Caco-2 (cell line): ENCODE measurements around the gene RIOX2. TPM values are rescaled to one million over a fixed set of nuclear protein-coding genes. Genes with fewer than 3 reads are reported as not detected.

Experiments used
- BruUV-seq: library from RNA; stranded (reverse); fragments of 400-500 nt; replicated peaks from 2 replicates; lab custom pipeline; 2021; lab: Mats Ljungman, UMichigan
- CTCF ChIA-PET: fragments of 300-600 bp; sonication (Branson Sonifier 250); formaldehyde crosslinking; loops from one replicate; lab custom pipeline; 2022; ENCODE audit warnings: antibody characterized with exemption; lab: Charles Lee
- POLR2A ChIA-PET: fragments of 300-600 bp; sonication (Branson Sonifier 250); formaldehyde crosslinking; loops from one replicate; lab custom pipeline; 2022; ENCODE audit warnings: antibody characterized with exemption; lab: Charles Lee
- DNase-seq, 2 experiments: peaks; one replicate each; pipeline versions ENCODE4 v3.0.0 to v3.0.0-alpha.2; 2020 to 2022
- H3K27me3 ChIP-seq: replicated peaks from 2 replicates; pipeline ENCODE4 v1.6.0; 2011; ENCODE audit warnings: low read length; ENCODE audit not compliant: control insufficient read depth, insufficient read depth
- H3K36me3 ChIP-seq: 2 replicates; pipeline ENCODE4 v1.5.1; 2011; ENCODE audit warnings: low read length; ENCODE audit not compliant: control insufficient read depth, insufficient read depth
- H3K4me1 ChIP-seq: fragments of 250-450 bp; sonication (Bioruptor Pico); 2 replicates; pipeline ENCODE4 v1.5.1; 2020; ENCODE audit warnings: mild to moderate bottlenecking
- H3K4me3 ChIP-seq: 2 replicates; pipeline ENCODE4 v1.5.1; 2011; ENCODE audit warnings: low read depth, mild to moderate bottlenecking, control low read depth, low read length
- H3K9me3 ChIP-seq: fragments of 250-450 bp; sonication (Bioruptor Pico); 2 replicates; pipeline ENCODE4 v1.5.1; 2020; ENCODE audit warnings: mild to moderate bottlenecking, moderate library complexity
- H3K27ac Mint-ChIP-seq: one replicate; pipeline ENCODE4 v1.8.0; 2022; ENCODE audit warnings: mixed read lengths; ENCODE audit not compliant: unreplicated experiment
- H3K27me3 Mint-ChIP-seq: one replicate; pipeline ENCODE4 v1.8.0; 2022; ENCODE audit warnings: mixed read lengths; ENCODE audit not compliant: insufficient read depth, unreplicated experiment
- H3K36me3 Mint-ChIP-seq: one replicate; pipeline ENCODE4 v1.8.0; 2022; ENCODE audit warnings: mild to moderate bottlenecking, mixed read lengths; ENCODE audit not compliant: insufficient read depth, unreplicated experiment
- H3K4me1 Mint-ChIP-seq: one replicate; pipeline ENCODE4 v1.8.0; 2022; ENCODE audit warnings: low read depth, mixed read lengths; ENCODE audit not compliant: unreplicated experiment
- H3K4me3 Mint-ChIP-seq: one replicate; pipeline ENCODE4 v1.8.0; 2022; ENCODE audit warnings: mild to moderate bottlenecking, moderate library complexity, mixed read lengths; ENCODE audit not compliant: unreplicated experiment
- H3K9me3 Mint-ChIP-seq: one replicate; pipeline ENCODE4 v1.8.0; 2022; ENCODE audit warnings: mixed read lengths; ENCODE audit not compliant: unreplicated experiment
- intact Hi-C: fragments of 100-400 bp; cut with micrococcal nuclease; formaldehyde crosslinking; loops from one replicate; pipeline ENCODE4 v1.10.0; 2022; ENCODE audit not compliant: unreplicated experiment
- total RNA-seq: library from RNA; stranded (reverse); gene quantifications from 2 replicates; pipeline ENCODE4 v1.2.3, GENCODE V29; 2022
- TF ChIP-seq, protein P1 (sequence below), 2 experiments: fragments of 200-600 bp in 1 of 2; IDR thresholded peaks; 1 replicate in 1 of 2; 2 replicates in 1 of 2; pipeline versions ENCODE4 v1.5.1 to v1.8.0; 2011 to 2022; ENCODE audit warnings: antibody characterized with exemption in 1 of 2, control low read depth in 1 of 2, inconsistent platforms in 1 of 2, low read depth in 1 of 2, low read length in 1 of 2, mild to moderate bottlenecking in 1 of 2, moderate library complexity in 1 of 2; ENCODE audit not compliant: insufficient read depth in 1 of 2, severe bottlenecking in 1 of 2, unreplicated experiment in 1 of 2

RIOX2 gene
- total RNA-seq, 1 experiment from 2014 or later, result 25.0 TPM

DNA sequence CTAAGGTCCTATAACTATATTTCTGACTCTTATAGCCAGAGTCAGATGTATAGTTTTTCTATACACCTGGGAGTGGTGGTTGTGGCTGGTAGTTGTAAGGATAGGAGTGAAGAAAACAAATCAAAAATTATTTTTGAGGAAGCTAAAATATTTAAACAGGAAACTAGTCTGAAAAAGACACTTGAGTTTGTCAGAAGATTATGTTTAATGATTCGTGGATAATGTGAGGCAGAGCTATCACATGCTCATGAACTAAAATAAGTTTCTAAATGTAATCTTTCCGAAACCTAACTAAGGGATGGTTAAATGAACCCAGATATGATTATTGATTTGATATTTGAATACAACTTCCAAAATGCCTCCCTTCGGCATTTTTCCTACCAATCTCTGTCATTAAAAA, 32.5 kb upstream of the RIOX2 start:
- Histone ChIP-seq H3K36me3 (no peaks in the 10 kb centered on the region), H3K4me3 (no peak overlapping the region), H3K4me1 (peaks cover 3% of the 10 kb centered on the region; the same call in 1 of the 2 replicates), H3K27me3 (no peaks in the 10 kb centered on the region), H3K9me3 (no peaks in the 10 kb centered on the region)
- DNase-seq, result no peak
- TF ChIP-seq, protein P1, sequence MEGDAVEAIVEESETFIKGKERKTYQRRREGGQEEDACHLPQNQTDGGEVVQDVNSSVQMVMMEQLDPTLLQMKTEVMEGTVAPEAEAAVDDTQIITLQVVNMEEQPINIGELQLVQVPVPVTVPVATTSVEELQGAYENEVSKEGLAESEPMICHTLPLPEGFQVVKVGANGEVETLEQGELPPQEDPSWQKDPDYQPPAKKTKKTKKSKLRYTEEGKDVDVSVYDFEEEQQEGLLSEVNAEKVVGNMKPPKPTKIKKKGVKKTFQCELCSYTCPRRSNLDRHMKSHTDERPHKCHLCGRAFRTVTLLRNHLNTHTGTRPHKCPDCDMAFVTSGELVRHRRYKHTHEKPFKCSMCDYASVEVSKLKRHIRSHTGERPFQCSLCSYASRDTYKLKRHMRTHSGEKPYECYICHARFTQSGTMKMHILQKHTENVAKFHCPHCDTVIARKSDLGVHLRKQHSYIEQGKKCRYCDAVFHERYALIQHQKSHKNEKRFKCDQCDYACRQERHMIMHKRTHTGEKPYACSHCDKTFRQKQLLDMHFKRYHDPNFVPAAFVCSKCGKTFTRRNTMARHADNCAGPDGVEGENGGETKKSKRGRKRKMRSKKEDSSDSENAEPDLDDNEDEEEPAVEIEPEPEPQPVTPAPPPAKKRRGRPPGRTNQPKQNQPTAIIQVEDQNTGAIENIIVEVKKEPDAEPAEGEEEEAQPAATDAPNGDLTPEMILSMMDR (IDR thresholded peaks at IDR 0.05; ENCODE audit: insufficient read depth in 1 of 2, low read depth in 1 of 2, low read length in 1 of 2, severe bottlenecking in 1 of 2, unreplicated experiment in 1 of 2), result no peak
- no peaks in the 10 kb centered on the region for H3K4me1 Mint-ChIP-seq
- ChIA-PET CTCF (no interaction called here), POLR2A (no interaction called here)
- intact Hi-C loops, result no loop called here
- peaks cover 4% of the 10 kb centered on the region for H3K27me3 Mint-ChIP-seq
- BruUV-seq, result no TSS peak
- H3K4me3 Mint-ChIP-seq, result no peak overlapping the region
- H3K9me3 Mint-ChIP-seq, result no peaks in the 10 kb centered on the region
- no peaks in the 10 kb centered on the region for H3K36me3 Mint-ChIP-seq
- no peak overlapping the region for H3K27ac Mint-ChIP-seq

DNA sequence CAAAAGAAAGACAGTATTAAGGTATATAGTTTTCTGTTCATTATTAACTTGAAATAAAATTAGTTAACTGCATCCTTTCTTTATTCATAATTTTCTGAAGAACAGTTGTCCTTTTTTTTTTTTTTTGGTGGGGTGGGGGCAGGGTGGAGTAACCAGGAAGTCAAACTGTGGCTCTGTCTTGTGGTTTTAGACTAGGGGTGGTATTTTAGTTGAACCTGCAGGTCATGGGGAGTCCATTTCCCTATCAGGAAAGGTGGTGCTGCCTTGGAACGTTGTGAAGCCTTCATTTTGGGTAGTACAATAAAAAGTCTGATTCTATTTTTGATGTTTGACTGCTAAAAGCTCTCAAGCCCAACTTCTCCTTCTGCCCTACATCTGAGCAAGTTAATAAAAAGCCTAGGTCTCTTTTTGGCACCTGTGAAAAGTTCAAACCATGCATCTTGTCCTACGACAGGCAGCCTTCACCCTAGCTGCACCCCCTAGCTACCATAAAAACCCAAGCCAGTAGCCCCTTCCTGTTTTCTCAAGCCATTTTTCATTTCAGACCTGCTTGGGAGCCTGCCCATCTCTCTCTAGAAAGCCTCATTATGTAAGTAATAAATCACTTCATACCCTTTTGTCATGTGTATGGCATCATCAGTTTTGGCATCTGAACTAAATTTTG, 31.2 kb upstream of the RIOX2 start:
- TF ChIP-seq, protein P1 (IDR thresholded peaks at IDR 0.05; ENCODE audit: insufficient read depth in 1 of 2, low read depth in 1 of 2, low read length in 1 of 2, severe bottlenecking in 1 of 2, unreplicated experiment in 1 of 2), result no peak
- ChIA-PET POLR2A (no interaction called here), CTCF (no interaction called here)
- no peaks in the 10 kb centered on the region for H3K36me3 Mint-ChIP-seq
- no peak overlapping the region for H3K4me3 Mint-ChIP-seq
- H3K4me3 ChIP-seq, result no peak overlapping the region
- no peak for DNase-seq
- H3K36me3 ChIP-seq, result no peaks in the 10 kb centered on the region
- intact Hi-C loops, result no loop called here
- BruUV-seq, result no TSS peak
- H3K27me3 Mint-ChIP-seq, result peaks cover 8% of the 10 kb centered on the region
- H3K27me3 ChIP-seq, result no peaks in the 10 kb centered on the region
- H3K9me3 Mint-ChIP-seq, result no peaks in the 10 kb centered on the region
- H3K4me1 ChIP-seq, result no peaks in the 10 kb centered on the region
- H3K9me3 ChIP-seq, result no peaks in the 10 kb centered on the region
- H3K27ac Mint-ChIP-seq, result no peak overlapping the region
- H3K4me1 Mint-ChIP-seq, result no peaks in the 10 kb centered on the region

DNA sequence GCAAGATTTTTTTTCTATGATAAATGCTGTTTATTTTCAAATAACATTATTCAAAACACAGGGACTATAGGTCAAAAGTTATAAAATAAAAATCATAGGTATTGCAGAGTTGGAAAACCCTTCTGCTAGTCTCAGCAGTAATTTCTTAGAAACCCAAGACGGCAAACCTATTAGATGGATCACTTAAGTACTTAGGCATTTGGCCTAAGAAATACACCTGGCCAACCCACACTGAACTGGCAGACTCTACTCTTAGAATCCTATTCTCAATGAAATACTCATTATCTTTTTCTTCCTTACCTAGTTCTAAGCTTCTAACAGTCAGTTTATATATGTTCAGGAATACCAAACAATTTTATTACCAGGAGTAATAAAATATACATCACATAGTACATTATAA, 30.5 kb upstream of the RIOX2 start:
- no peak overlapping the region for H3K4me3 ChIP-seq

More for the DNA sequence above, 30.5 kb upstream of the RIOX2 start:
- CTCF ChIA-PET, result no interaction called here
- DNase-seq, result no peak
- no peak overlapping the region for H3K27ac Mint-ChIP-seq
- no peaks in the 10 kb centered on the region for H3K36me3 ChIP-seq
- no TSS peak for BruUV-seq
- H3K27me3 Mint-ChIP-seq, result peaks cover 8% of the 10 kb centered on the region
- H3K4me3 Mint-ChIP-seq, result no peak overlapping the region
- TF ChIP-seq, protein P1 (IDR thresholded peaks at IDR 0.05; ENCODE audit: insufficient read depth in 1 of 2, low read depth in 1 of 2, low read length in 1 of 2, severe bottlenecking in 1 of 2, unreplicated experiment in 1 of 2), result no peak
- H3K9me3 Mint-ChIP-seq, result no peaks in the 10 kb centered on the region
- no peaks in the 10 kb centered on the region for H3K36me3 Mint-ChIP-seq
- H3K27me3 ChIP-seq, result no peaks in the 10 kb centered on the region
- H3K4me1 Mint-ChIP-seq, result no peaks in the 10 kb centered on the region
- POLR2A ChIA-PET, result no interaction called here
- no peaks in the 10 kb centered on the region for H3K9me3 ChIP-seq
- H3K4me1 ChIP-seq, result no peaks in the 10 kb centered on the region
- intact Hi-C loops, result no loop called here
